GM19239 (cell line): ENCODE results near the gene HDAC10.
"Not testable (repeated sequence)": the region's sequence is repeated elsewhere in the genome, so short reads cannot be mapped to it uniquely, and the experiment has no call there.

ENCODE experiments used
- DNase-seq: peaks from one replicate; pipeline ENCODE4 v3.0.0; 2011; ENCODE audit warnings: low spot score; ENCODE audit not compliant: insufficient read length
- FAIRE-seq: peaks from 2 replicates; lab custom pipeline; 2011; peaks lifted over from hg19 to GRCh38; lab: Jason Lieb, UNC

The HDAC10 gene

DNA sequence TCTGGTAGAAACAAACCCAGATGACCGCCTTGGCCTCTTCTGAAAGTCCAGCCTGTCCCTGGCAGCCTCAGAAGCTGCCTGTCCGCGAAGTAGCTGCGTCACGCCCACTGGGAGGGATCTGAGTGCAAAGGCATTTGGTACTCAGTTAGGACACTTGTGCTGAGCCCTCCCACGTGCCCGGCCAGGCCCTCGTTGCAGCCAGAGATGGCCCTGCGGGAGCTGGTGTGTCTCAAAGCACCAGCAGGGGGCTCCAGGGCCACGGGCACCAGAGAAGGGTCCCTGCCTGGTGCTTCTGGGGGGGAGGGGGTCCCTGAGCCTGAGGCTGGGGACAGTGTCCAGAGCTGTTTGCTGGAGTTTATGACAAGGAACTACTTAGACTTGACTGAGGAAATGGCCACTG lies 44.5 kb downstream of the HDAC10 start:
- DNase-seq (no peak), FAIRE-seq (no peak)

DNA sequence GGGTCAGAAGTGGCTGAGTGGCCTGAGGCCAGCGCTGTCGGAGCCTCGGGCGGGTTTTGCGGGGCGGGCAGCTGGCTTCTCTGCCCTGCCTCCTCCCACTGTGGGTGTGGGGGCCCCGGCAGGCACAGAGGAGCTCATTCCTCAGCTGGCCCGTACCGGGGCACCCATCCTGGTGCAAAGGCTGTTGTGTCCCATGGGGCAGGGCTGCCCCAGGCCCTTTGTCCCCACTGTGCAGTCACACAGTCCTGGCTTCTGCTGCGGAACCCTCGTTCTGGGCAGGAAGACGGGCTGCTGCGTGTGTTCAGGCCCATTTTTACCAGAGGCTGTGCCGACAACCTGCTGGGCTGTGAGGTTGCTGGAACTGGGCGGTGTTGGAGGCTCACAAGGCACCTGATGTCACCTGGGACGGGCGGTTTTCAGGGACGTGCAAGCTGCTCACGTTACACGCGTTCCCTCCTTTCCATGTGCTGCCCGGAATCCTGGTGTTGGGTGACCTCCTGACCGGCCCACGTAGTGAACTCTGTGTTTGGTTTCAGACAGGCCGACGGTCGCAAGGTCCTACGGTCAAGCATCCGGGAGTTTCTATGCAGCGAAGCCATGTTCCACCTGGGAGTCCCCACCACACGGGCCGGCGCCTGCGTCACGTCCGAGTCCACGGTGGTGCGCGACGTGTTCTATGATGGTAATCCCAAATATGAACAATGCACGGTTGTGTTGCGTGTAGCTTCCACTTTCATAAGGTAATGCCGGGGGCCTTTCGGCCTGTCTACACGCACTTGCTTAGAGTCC lies 45.1 kb downstream of the HDAC10 start:
- DNase-seq (no peak), FAIRE-seq (no peak)

DNA sequence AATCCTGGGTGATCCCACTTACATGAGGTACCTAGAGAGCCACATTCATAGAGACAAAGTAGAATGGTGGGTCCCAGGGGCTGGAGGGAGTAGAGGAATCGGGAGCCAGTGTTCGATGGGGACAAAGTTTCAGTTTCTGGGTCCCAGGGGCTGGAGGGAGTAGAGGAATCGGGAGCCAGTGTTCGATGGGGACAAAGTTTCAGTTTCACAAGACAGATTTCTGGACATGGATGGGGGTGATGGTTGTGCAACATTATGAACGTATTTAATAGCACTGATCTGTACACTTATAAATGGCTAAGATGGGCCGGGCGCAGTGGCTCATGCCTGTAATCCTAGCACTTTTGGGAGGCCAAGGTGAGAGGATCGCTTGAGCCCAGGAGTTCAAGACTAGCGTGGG lies 46.1 kb downstream of the HDAC10 start:
- not testable (repeated sequence) for FAIRE-seq, DNase-seq

DNA sequence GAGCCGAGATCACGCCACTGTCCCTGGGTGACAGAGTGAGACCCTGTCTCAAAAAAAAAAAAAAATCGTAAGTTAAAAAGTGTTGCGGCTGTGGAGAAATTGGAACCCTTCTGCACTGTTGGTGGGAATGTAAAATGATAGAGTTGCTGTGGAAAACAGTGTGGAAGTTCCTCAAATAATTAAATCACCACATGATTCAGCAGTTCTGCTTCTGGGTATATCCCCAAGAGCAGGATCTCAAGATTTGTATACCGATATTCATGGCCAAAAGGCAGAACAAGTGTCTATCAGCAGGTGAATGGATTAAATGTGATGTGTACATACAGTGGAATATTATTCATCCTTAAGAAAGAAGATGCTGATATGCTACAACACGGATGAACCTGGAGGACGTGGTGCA lies 46.5 kb downstream of the HDAC10 start:
- FAIRE-seq (no peak), DNase-seq (no peak)

DNA sequence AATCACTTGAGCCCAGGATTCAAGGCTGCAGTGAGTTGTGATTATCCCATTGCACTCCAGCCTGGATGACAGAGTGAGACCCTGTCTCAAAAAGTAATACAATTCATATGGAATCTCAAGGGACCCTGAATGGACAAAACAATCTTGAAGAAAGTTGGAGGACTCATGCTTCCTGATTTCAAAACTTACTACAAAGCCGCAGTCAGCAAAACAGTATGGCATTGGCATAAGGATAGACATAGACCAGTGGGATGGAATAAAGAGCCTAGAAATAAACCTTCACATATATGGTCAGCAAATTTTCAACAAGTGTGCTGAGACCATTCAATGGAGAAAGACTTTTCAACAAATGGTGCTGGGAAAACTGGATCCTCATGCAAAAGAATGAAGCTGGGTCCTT lies 47.8 kb downstream of the HDAC10 start:
- DNase-seq = no peak
- no peak for FAIRE-seq

DNA sequence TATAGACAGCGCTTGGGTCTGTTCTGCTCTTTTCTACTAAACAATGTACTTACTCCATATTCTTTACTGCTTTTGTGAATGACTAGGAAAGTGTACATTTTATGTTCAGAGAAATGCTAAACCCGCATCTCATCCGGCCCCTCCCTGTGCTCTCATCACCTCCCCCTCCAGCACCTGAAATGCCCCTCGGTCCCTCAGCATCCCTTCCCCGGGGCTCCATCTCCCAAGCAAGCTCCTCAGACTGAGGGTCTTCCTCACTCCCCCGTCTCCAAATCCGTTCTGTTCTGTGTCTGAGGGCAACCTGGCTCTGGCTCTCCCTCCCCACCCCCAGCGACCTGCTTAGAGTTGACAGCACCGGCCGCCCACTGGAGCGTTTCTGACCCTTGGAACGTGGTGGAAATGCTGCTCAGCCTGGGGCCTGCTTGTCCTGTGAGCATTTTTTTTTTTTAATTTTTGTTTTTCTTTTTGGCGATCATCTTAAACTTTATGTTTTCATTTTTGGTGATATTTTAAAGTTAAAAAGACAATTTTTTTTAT lies 48.9 kb downstream of the HDAC10 start:
- DNase-seq (no peak), FAIRE-seq (no peak)

DNA sequence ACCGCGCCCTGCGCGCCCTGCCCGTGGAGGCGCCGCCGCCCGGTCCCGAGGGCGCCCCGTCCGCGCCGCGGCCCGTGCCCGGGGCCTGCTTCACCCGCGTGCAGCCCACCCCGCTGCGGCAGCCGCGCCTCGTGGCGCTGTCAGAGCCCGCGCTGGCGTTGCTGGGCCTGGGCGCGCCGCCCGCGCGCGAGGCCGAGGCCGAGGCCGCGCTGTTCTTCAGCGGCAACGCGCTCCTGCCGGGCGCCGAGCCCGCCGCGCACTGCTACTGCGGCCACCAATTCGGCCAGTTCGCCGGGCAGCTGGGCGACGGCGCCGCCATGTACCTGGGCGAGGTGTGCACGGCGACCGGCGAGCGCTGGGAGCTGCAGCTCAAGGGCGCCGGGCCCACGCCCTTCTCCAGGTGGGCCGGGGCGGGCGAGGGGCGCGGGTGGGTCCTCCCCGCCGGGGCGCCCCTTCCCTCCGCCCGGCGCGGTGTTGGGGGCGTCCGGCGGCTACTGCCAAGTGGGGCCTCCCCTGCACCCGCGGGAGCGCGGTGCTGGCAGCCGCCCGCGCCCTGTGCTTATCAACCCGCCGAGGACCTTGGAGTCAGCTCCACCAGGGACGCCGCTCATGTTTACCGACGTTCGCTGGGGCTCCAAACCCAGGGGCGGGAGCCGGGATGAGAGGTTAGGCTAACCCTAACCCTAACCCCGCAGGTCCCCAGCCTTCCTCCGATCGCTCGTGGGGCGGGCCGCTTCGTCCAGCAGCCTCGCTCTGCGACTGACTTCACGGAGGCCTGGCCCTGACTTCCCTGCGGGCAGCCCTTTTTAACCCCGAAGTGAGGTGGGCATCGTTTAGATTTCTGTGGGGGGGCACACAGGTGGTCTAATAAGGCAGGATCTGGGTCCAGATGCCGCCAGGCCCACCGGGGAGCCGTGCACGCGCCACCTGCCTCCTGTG lies 49.6 kb downstream of the HDAC10 start:
- DNase-seq (no peak), FAIRE-seq (no peak)

DNA sequence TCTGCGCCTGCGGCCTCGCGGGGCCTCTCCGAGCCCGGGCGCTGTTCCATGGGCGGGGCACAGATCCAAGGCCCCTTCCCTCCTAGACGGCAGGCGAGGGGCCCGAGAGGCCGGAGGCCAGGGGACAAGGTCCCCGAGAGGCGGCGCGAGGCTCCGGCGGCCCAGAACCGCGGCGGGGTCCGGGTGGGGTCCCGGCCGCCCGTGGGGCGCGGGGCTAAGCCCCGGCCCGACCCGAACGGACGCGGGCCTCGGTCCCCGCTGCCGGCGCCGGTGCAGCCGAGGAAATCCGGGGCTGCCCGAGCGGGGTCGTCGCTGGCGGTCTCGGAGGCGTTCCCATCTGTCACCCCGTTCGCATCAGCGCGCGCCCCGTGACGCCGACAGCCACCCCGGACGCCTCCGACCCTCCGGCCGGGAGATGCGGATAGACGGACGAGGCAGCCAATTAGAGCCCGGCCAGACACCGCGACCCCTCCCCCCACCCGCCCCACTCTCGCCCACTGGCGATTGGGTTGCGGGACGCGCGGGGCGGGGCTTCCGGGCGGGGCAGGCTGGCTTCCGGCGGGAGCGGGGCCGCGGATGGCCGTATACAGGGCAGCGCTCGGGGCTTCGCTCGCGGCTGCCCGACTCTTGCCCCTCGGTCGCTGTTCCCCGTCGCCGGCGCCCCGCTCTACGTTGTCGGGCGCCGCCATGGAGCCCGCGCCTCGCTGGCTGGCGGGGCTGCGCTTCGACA lies 50.4 kb downstream of the HDAC10 start, which contains the start of gene SELENOO:
Gene SELENOO, plus strand, starts transcription at position 551 of the 730 bp plus-strand sequence. Its CDS starts 26 bp downstream, at position 577.
- FAIRE-seq = peak; percentile 28
- DNase-seq = peak; percentile 100

DNA sequence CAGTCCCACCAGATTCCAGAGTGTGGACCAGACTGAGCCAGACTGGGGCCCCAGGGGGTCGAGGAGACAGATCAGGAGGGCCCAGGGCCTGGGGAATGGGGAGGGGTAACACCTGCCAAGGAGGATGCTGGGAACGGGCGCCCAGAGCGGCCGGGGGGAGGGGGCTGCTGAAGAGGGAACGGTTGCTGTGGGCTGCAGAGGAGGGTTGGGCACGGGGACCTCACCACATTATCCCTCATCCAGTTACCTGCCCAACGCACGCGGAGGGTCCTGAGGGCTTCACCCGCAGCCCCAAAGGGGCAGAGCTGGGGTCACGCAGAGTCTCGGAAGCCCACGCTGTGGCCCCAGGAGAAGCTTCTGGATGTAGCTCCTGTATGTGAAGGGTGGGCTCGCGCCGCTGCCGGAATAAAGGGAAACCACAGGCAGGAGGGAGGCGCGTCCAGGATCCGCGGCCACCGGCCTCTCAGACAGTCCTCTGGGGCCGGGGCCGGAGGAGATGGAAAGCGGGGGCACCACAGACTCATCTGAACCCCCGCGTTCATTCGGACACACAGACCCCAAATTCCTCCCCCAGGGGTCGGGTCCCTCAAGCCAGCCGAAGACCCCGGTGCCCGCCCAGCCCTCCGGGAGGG lies 51.1 kb downstream of the HDAC10 start:
- FAIRE-seq (no peak), DNase-seq (no peak)

DNA sequence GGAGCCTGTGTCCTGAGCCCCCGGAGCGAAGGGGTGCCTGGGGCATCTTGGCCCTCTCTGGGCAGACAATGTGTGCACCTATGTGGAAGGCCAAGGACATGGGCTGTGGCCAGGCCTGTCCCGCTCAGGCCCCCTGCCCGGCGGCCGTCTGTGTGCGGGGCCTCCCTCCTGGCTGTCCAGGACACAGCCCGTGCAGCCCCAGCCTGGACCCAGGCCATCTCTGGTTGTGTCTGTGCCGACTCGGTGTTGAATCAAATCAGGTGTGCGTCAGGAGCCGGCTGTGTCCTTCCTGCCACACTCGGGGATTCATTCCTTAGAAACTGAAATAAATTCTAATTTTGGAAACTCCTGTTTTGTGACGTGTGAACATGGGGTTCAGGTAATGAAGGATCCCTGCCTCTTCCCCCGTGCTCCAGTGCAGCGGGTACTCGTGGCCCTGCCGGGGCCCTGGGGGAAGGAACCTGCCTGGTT lies 51.8 kb downstream of the HDAC10 start:
- no peak for FAIRE-seq
- DNase-seq = no peak

DNA sequence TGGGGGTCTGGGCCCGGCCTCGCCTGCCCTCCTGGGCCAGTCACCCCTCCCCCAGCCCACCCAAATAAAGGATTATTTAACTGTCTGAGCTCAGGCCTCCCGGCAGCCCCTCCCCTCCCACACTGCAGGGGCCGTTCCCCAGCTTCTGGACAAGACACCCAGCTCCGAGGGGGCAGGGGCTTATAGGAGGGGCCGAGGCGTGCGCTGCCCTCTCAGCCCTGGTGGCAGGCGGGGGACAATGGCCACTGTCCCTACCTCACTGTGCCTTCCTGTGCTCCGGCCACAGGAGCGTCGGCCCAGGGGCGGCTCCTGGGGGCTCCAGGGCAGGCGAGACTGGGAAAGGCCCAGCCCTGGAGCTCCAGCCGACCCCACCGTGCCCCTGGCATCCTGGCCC lies 52.4 kb downstream of the HDAC10 start:
- DNase-seq = no peak
- no peak for FAIRE-seq

DNA sequence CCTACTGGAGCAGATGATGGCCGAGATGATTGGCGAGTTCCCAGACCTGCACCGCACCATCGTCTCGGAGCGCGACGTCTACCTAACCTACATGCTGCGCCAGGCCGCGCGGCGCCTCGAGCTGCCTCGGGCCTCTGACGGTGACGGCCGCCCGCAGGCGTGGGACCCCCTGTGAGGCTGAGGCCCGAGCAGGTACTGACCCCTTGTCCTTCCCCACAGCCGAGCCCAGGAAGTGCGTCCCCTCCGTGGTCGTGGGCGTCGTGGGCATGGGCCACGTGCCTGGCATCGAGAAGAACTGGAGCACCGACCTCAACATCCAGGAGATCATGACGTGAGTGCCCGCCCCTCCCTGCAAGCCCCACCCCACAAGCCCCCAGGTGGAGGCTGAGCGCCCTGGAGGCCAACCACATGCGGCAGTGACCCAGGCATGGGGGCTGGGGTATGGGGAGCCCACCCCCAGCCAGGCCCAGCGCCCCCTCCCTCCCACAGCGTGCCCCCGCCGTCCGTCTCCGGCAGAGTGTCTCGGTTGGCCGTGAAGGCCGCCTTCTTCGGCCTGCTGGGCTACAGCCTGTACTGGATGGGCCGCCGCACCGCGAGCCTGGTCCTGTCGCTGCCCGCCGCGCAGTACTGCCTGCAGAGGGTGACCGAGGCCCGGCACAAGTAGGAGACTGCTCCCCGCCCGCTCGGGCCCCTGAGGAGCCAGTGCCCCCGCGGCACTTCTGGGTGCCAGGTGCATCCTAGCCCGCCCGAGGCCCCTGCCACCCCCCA lies 53.0 kb downstream of the HDAC10 start:
- DNase-seq (no peak), FAIRE-seq (no peak)

DNA sequence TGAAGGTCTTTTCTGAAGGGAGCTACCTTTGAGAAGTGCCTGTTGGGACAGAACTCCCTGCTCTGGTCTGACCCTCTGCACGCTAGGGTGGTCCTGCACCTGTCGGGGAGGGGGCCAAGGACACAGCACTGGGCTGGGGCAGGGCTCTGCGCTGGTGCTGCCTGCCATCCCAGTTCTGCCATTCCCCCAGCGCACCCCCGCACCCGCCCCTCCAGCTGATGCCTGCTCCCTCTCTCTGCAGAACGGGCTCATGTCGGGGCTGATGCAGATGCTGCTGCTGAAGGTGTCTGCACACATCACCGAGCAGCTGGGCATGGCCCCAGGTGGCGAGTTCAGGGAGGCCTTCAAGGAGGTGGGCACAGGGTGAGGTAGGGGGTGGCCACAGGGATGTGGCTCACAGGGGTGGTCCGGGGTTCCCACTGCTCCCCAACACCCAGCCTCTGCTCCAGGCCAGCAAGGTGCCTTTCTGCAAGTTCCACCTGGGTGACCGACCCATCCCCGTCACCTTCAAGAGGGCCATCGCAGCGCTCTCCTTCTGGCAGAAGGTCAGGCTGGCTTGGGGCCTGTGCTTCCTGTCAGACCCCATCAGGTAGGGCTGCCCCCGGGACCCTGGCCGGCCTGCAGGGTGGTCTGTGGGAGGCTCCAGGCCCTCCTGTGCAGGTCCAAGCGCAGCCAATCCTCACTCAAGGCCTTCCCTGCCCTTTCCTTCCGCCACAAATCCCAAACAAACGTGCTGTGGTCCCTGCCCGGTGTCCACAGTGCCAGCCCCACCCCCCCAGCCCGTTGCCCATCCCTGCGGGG lies 53.9 kb downstream of the HDAC10 start:
- DNase-seq (no peak), FAIRE-seq (no peak)

DNA sequence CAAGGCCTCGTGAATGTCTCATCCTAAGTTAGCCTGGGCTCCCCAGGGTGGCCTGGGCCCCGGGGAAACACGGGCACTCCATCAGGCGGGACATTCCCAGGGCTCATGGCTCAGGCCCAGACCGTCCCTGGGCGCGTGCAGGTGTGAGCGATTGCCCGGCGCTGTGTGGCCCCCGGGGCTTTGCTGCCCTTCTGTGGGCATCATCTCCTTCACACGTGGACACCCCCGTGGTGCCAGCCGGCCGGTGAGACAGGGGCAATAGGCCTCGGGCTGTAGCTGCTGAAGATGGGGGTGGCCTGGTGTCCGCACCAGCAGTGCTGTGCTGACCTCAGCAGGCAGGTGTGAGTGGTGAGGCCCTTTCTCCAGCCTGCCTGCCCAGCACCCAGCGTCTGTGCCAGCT lies 54.8 kb downstream of the HDAC10 start:
- DNase-seq = no peak
- FAIRE-seq = no peak
